Activated T-cell treated with anti-CD3 and anti-CD28 coated beads for 48 hours (primary cell): ENCODE results near the gene TES.
"Not testable (repeated sequence)": the region's sequence is repeated elsewhere in the genome, so short reads cannot be mapped to it uniquely, and the experiment has no call there.

Experiments
- DNase-seq: peaks from one replicate; pipeline ENCODE4 v3.0.0-alpha.2; 2020; ENCODE audit warnings: low read depth

TES gene, protein sequence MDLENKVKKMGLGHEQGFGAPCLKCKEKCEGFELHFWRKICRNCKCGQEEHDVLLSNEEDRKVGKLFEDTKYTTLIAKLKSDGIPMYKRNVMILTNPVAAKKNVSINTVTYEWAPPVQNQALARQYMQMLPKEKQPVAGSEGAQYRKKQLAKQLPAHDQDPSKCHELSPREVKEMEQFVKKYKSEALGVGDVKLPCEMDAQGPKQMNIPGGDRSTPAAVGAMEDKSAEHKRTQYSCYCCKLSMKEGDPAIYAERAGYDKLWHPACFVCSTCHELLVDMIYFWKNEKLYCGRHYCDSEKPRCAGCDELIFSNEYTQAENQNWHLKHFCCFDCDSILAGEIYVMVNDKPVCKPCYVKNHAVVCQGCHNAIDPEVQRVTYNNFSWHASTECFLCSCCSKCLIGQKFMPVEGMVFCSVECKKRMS

DNA sequence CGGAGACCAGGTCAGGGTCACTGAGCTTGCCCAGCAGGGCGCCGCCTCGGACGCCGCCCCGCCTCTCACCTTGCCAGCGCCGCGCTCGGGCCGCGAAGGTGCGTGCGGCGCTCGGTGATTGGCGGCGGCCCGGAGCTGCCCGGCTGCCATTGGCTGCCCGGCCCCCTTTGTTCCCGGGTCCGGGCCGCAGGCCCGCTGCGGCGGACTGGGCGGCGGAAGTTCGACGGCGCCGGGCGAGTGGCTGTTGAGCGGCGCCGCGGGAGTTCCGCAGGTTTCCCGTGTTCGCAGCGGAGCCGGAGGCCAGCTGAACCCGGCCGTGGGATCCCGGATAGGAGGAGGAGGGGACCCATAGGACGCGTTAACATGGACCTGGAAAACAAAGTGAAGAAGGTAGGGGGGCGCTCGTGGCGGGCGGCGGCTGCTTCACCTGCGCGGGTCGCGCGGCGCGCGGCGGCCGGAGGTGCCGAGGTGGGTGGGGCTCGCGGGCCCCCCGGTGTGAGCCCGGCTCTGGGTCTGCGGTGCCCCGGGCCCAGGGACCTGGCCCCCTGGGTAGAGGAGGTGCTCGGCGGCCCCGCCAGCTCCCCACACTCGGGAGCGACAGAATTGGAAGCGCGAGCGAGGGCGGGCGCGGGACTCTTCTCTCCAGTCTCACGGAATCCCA, at the start of gene TES:
Gene TES (plus strand): TSS at position 195 of the 661 bp plus-strand sequence. CDS start 169 bp downstream, at position 364.
- DNase-seq, result peak; percentile 73

DNA sequence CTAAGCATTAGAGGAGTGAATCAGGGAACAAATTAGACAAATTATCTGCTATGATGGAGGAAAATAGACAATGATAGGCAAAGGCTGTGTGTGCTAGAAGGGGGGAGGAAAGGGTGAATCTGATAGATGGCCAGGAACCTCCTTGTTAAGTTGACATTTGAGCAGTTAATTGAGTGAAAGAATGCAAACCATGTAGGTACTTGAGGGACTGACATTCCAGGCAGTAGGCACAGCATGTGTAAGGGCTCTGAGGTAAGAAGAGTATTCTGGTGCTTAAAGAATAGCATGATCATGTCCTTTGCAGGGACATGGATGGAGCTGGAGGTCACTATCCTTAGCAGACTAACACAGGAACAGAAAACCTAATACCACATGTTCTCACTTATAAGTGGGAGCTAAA, 48.6 kb upstream of the TES start:
- DNase-seq, result no peak

DNA sequence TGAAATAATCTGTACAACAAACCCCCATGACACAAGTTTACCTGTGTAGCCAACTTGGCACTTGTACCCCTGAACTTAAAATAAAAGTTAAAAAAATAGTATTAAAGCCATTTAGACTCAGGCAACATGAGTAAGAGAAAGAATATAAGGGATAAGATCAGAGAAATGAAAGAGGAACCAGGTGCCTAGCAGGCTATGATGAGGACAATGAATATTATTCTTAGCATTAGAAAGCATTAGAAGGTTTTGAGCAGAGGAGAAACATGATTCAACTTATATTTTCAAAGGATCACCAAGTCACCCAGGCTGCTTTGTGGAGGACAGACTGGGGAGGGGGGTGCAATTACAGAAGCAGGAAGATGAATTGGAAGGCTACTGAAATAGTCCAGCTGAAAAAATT, 48.1 kb upstream of the TES start:
- DNase-seq, result no peak

DNA sequence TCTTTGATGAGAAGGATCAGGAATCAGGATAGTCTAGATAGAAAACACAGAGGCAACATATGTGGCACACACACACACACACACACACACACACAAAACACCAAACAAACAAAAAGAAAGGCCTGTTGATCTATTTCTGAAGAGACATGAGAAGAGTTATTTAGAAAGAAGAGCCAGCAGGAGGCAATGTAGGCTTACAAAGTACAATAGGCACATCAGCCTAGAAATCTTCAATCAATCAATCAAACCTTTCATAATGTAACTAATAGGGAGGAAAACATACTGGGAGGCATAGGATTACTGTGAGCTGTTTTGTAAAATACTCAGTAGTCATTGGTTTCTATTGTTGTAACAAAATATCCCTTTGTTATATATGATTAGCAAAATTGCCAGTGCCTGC, 47.3 kb upstream of the TES start:
- DNase-seq, result no peak

DNA sequence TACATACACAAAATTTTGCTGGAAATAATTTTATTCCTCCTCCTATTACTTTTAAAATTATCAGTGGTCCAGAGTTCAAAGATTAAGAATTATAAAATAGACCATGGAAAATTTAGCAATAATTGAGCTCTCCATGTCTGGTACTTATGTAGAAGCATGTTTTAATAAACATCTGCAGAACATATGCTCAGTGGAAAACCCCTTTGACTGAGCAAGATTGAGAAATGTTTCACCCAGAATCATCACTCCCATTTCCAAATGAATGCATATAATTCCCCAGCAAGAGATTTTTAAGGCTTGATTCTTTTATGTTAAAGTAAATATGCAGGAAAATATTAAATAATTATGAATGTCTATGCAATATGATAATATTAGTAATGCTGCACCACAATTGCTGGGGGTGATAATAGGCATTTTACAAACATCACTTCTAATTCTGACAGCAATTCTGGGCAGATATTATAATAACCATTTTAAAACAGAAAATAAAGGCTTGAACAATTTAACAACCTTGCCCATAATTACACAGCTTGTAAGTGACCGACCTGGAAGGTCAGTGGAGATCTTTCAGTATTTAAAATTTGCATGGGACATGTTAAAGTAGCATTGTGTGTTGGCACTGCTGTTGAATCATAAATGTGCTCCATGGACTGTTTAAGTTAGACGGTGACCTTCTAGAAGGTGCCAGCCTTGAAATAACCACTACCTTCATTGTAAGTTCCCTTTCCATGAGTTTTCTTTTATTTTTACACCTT, 45.6 kb upstream of the TES start:
- no peak for DNase-seq

DNA sequence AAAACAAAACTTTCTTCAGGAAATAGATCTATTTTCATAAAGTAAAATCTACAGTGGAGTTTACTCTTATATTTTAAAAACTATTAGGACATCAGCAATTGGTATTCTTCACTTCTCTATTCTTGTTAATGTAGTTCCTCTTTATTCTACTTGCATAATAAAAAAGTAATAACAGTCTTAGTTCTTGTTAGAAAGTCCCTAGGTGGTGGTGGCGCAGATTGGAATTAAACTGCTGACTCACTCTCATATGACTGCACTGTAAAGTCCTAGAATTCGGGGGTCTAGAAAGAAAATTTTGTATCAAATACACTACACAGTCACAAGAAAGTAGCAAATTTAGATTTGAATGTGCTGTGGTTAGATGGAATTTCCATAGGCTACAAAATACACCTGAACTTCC, 44.6 kb upstream of the TES start:
- DNase-seq, result no peak

DNA sequence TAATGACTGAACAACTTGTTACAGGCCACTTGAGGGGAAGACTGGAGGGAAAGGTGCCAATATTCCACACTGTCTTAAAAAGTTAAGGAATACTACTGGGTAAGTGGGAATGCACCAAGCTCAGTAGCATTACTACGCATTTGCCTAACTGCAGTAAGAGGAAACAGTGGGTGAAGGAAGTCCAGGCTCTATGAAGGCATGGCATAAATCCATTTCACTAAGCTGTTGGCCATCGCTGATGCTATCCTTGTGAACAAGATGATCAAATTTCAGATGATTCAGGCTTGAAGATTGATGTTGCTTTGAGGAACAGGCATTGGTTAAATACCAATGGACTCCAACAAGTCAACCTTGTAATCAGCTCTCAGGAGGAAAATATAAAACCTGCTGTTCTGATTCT, 44.2 kb upstream of the TES start:
- no peak for DNase-seq

DNA sequence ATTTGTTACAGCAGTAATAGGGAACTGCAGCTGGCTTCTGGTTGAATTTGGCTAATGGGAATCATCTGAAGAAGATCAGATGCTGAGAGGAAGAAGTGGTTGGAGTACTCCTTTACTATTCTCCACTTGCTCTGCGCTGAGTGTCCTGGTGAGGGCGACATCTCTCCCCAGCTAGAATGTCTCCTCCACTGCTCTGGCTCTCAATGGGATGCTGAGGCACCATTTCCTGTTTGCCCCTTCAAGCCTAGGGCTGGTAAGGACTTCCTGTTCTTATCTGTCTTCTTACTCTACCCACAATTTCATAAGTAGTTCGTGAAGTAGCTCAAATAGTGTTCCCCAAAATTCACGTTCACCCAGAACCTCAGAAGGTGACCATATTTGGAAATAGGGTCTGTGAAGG, 43.2 kb upstream of the TES start:
- no peak for DNase-seq

DNA sequence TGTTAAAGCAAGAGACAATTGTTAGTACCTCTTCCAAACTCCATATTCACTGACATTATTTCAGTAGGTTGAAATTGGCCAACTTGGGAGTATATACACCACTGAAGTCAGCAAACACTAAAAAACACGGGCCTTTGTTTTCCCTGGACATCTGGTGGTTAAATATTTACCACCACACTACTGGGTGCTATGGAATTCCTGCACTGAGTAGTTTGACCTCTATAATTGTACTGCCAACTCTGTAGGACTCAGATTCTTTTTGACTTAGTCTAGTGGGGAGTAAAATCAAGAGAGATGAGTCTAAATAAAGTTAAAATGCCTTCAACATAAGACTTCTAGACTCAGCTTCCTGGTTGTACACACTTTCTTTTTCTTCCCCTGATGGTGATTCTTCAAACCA, 41.3 kb upstream of the TES start:
- no peak for DNase-seq

DNA sequence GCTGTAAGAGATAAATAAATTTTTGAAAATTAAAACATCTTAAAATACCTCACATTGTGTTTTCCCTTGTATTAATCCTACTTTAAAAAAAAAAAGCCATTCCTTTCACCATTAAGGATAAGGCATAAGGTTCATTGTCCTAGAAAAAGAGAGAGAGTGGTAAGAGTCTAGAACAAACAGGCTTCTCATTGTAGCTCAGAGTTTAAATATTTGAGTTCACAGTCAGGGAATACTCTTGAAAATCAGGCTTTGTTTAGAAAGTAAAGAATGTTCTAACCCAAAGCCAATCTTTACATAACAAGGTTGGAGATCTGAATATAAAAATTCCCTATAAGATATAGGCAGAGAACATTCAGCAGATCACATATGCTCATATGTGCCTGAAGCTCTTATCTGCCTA, 40.2 kb upstream of the TES start:
- DNase-seq, result no peak

DNA sequence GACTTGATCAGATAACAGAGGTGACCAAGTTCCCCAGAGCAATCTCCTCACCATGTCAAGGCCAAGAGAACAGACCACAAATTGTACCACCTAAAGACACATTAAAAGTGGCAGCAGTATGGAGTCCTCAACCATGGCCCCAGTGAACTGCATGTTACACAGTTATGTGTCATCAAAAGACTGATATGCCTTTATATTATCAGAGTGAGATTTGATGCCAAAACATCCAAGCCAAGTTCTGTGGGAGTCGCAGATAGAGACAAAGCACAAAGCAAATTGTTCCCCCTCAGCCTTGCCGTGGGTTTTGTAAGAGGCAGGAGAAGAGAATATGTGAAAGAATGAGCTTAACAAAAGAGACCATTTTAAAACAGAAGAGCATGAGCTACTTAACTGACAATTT, 39.2 kb upstream of the TES start:
- no peak for DNase-seq

DNA sequence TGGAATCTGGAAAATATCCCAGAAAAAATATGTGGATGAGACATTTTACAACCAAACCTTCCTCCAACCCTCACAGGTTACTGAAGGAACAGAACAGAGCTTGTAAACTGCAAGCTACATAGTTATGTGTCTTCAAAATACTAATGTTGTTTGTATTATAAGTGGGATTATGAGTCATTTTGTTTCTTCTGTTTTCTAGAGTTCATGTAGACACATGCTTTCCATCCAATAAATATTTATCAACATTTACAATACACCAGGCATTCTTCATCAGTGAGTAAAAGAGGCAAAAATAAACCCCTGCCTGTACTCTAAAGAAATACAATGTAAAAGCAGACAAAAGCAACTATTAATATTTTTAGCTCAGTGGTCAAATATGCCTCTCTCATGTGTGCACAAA, 38.0 kb upstream of the TES start:
- no peak for DNase-seq

DNA sequence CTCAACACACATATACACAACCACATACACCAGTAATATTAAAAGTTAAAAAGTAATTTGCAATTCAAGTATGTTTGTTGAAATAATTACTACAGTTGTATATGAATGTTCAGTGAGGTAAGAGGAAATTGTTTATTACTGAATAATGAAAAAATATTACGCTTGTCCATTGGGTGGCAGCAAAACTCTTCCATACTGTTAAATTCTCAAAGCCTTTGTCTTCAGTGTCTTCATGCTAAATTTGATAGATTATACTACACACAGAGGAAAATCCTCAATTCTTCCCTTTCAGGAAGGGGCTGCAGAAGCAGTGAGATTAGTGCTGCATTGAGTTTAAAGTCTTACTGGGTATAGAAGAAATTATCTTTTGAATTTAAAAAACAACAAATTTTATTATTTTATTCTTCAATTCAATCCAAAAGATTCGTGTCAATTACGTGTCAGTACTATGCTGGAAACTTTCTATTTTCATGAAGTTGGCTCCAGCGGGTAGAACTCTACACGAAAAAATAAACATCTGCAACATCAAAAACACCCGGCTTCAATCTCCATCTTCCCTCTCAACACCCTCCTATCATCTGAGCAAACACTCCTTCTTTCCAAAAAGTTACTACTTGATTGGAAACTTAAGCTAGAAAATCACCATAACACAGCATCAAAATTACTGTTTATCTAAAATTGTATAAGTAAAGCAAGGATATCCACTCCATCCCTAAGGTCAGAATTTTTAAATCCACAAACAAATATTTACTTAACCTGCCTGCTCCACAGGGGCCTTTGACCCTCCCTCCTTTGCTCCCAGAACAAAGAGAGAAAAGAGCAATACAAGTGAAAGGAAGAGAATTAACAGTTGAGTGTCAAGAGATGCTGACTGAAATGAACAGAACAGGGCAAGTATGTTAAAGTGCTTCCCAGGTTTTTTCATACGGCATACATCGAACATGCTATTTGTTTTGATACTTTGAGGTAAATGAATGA, 37.0 kb upstream of the TES start:
- no peak for DNase-seq

DNA sequence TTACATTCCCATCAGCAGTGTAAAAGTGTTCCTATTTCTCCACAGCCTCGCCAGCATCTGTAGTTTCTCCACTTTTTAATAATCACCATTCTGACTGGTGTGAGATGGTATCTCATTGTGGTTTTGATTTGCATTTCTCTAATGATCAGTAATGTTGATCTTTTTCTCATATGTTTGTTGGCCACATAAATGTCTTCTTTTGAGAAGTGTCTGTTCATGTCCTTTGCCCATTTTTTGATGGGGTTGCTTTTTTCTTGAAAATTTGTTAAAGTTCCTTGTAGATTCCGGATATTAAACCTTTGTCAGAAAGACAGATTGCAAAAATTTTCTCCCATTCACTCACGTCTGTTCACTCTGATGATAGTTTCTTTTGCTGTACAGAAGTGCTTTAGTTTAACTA, 35.2 kb upstream of the TES start:
- DNase-seq, result not testable (repeated sequence)

DNA sequence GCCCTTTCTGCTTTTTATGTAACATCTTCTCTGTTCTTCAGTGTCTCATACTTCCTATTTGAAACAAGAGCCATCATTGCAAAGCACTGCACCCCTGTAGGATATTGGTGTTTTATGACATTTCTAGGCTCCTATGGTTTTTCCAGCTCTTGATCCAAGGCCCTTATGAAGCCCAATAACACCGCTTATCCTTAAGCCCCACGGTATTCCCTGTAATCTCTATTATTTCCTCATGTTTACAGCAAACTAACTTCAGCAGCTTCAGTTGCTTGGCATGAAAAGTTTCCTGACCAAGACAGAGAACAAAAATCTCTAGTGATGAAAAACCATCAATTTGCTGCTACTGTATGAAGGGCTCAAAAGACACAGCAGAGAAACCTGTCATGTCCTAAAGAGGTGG, 34.1 kb upstream of the TES start:
- DNase-seq, result no peak

DNA sequence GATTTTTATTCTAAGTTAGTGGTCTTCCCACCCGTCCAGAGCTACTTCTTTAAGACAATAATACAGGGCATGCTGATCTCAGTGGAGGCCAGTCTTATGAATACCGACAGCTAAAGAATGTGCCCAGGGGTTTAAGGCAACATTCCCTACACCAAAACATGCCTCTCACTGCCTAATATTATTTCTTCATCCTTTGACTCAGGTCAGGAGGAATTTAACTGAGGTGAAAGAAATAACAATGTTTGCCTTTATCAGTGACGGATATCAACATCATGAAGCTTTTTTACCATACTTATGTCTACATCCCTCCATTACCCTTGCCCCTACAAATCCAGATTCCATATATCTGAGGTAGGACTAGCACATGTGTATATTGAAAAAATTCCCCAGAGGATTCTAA, 33.3 kb upstream of the TES start:
- no peak for DNase-seq

DNA sequence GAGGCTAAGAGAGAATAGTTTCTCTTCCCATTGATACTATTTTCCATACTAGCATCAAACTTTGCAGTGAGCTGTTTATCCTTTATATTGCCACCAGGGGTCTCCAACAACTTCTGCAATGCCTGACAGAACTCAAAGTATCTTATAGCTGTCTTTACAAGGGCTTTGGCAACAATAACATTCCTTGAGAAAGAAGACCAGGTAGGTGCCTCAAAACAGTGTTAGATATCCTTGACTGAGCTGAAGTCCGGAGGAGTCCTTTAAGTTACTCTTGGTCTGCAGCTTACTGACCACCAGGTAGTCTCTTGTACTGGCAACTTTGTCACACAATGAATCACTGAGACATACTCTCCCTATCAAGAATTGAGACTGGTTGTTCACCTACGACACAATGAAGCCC, 30.0 kb upstream of the TES start:
- DNase-seq, result no peak

DNA sequence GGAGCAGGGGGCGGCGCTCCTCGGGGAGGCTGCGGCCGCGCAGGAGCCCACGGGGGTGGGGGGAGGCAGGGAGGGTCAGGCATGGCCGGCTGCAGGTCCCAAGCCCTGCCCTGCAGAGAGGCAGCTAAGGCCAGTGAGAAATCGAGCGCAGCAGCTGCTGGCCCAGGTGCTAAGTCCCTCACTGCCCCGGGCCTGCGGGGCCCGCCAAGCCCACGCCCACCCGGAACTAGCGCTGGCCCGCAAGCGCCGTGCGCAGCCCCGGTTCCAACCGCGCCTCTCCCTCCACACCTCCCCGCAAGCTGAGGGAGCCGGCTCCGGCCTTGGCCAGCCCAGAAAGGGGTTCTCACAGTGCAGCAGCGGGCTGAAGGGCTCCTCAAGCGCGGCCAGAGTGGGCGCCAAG, 28.3 kb upstream of the TES start:
- no peak for DNase-seq

DNA sequence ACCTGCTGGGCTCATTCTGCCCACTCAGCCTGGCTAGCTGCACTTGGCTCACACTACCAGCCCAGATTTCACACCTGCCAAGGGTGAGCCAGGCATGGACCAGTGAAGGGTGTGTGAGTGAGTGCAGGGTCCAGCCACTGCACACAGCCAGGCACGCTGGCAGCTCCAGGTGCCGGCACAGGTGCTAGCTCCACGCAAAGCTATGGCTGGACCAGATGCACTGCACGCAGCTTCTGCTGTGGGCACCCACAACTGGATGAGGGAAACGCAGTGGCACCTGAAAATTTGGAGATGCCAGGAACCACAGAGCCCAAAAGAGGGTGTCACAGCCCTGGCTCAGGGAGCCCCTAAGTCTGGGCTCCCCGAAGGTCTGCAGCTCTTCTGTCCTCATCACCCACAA, 24.9 kb upstream of the TES start:
- DNase-seq, result no peak

DNA sequence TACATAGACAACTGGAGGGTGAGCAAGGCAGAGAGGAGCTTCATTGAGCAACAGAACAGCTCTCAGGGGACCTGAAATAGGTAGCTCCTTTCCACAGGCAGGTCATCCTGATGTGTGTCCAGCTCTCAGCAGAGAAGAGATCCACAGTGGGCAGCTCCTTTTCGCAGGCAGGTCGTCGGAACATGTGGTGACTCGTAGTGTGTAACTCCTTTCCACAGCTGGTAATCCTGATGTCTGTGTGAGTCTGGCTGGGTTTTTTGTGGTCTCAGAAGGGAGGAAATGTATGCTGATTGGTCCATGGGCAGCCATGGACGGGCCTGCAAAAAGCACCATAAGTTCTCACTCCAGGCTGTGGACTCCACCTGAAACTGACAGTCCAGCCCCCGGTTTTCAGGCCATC, 24.4 kb upstream of the TES start:
- no peak for DNase-seq

DNA sequence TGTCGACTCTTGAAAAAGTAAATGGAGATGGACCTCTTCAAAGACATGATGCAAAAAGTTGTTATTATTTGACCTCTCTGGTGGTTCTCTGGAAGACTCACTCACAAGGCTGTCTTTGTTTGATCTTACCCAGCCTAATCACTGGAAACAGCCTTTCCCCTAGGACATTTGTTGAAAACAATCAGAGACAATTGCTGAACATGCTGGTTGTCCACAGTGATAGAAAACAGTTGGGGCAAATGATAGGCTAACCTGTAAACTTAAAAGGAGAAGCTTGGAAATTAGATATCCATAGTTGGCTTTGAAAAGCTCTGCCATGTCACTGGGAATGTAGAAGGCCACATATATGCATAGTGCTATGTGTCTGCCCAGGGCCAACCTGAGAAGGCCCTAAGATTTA, 22.9 kb upstream of the TES start:
- no peak for DNase-seq
